ENCODE data around the gene AIG1.
"Not testable (repeated sequence)": the region's sequence is repeated elsewhere in the genome, so short reads cannot be mapped to it uniquely, and the experiment has no call there.

Gene AIG1

DNA sequence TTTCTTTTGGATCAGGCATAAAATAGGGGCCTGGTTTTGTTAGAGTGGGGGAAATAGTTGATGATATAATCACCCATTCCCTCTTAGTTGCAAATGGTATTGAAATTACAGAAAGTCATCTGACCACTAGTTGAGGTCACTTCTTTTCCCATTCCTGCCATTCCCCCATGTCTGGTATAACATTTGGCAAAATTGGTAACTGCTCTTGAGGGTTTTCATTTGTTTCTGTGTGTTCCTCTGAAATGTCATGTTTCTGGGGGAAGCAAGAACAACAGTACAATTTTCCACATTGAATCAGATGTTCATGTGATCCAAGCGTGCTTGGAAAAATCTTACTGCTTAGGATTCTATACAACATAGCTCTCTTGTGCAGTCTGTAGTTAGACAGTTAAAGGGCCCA lies 7.3 kb downstream of the AIG1 start:
- Histone ChIP-seq H3K4me1 (no peaks in the 10 kb centered on the region), H3K9me3 (no peaks in the 10 kb centered on the region), H3K36me3 (no peaks in the 10 kb centered on the region), H3K4me3 (ENCODE audit: low read depth, low read length) (no peak overlapping the region), H3K27me3 (no peaks in the 10 kb centered on the region)
- DNase-seq: no peak
- no peak for TF ChIP-seq CTCF (IDR thresholded peaks at IDR 0.05; ENCODE audit: low read depth, low read length)

GRCh38 chr6:143074101-143074500 lies 13.4 kb downstream of the AIG1 start:
- Histone ChIP-seq H3K4me1 (no peaks in the 10 kb centered on the region), H3K27me3 (no peaks in the 10 kb centered on the region), H3K4me3 (ENCODE audit: low read depth, low read length) (no peak overlapping the region), H3K9me3 (no peaks in the 10 kb centered on the region), H3K36me3 (no peaks in the 10 kb centered on the region)
- no peak for DNase-seq
- no peak for TF ChIP-seq CTCF (IDR thresholded peaks at IDR 0.05; ENCODE audit: low read depth, low read length)

DNA sequence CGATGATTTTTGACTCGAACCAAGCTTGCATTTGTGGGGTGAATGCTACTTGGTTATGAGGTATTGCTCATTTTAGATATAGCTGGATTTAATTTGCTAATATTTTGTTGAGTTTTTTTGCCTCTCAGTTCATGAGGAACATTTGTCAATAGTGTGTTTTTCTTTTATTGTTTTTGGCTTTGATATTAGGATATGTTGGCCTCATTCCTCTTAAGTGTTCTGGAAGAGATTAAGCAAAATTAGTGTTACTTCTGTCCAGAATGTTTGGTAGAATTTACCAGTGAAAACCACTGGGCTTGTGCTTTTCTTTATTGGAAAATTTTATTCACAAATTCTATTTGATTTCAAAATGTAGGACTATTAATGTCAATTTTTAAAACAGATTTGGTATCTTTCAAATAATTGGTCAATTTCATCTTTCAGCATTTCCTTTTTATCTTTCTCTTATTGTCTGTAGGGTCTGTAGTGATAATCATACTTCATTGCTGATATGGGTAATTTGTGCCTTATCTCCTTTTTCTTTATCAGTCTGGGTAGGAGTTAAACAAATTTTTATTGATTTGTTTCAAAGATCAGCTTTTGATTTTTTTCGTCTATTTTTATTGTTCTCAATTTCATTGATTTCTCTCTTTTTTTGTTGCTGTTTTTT lies 14.1 kb downstream of the AIG1 start:
- no peaks in the 10 kb centered on the region for H3K4me1 ChIP-seq
- H3K36me3 ChIP-seq: no peaks in the 10 kb centered on the region
- H3K27me3 ChIP-seq: no peaks in the 10 kb centered on the region
- no peak for DNase-seq
- no peaks in the 10 kb centered on the region for H3K9me3 ChIP-seq
- no peak for TF ChIP-seq CTCF (IDR thresholded peaks at IDR 0.05; ENCODE audit: low read depth, low read length)
- H3K4me3 ChIP-seq (ENCODE audit: low read depth, low read length): no peak overlapping the region

DNA sequence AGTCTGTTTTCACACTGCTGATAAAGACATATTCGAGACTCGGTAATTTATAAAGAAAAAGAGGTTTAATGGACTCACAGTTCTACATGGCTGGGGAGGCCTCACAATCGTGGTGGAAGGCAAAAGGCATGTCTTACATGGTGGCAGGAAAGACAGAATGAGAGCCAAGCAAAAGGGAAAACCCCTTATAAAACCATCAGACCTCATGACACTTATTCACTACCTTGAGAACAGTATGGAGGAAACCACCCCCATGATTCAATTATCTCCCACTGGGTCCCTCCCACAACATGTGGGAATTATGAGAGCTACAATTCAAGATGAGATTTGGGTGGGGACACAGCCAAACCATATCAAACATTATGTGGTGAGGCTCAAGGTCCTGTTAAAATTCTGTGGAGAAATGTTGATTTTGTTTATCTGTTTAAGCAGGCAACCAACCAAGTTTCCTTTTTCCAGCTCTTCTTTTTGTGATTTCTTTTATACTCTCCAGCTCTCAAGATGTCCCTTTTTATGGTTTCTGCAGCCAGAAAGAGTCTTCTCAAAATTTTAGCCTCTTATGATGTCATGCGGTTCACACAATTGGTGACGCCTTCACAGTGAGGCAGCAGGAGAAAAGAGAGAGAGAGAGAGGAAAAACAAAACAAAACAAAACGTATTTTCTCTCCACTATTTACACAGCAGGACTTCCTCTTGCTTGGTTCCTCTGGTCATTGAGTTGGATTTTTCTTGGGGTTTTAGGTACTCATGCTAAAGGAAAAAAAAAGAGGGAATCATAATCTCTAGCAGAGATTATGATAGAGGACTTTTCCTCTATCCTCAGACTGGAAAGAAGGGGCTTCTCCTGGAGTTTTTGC lies 18.0 kb downstream of the AIG1 start:
- Histone ChIP-seq H3K9me3 (no peaks in the 10 kb centered on the region), H3K4me1 (no peaks in the 10 kb centered on the region), H3K27me3 (no peaks in the 10 kb centered on the region), H3K4me3 (ENCODE audit: low read depth, low read length) (no peak overlapping the region), H3K36me3 (no peaks in the 10 kb centered on the region)
- no peak for TF ChIP-seq CTCF (IDR thresholded peaks at IDR 0.05; ENCODE audit: low read depth, low read length)
- no peak for DNase-seq

DNA sequence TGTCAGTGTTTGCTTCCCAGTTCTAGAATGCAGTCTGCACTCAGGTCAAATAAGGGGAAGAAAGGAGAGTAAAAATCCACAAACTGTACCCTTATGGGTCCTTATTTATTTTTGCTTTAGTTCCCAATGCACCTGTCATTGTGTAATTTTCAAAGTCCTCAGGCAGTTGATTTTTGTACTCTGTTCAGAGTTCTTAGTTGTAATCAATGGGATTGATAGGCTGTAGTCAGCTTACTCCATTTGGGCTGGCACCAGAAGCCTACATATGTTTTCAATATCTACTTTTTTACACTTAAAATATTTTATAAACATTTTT lies 18.6 kb downstream of the AIG1 start:
- no peaks in the 10 kb centered on the region for H3K36me3 ChIP-seq
- H3K4me3 ChIP-seq (ENCODE audit: low read depth, low read length): no peak overlapping the region
- no peaks in the 10 kb centered on the region for H3K4me1 ChIP-seq
- no peaks in the 10 kb centered on the region for H3K27me3 ChIP-seq
- no peaks in the 10 kb centered on the region for H3K9me3 ChIP-seq
- DNase-seq: no peak
- TF ChIP-seq CTCF (IDR thresholded peaks at IDR 0.05; ENCODE audit: low read depth, low read length): no peak

DNA sequence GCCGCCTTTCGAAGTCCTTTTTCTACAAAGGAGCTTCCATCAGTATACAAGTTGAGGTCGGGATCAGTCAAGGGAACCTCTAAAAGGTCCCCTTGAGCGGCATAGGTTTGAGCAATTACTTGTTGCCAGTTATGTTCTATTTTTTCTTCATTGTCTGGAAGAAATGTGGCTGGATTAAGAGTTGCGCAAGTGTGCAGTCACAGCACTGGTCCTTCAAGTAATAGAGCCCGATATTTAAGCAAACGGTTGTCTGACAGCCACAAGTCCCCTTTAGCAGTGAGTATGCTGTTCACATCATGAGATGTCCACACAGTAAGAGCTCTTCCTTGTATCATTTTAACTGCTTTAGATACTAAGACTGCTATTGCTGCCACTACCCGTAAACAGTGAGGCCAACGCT lies 21.6 kb downstream of the AIG1 start:
- DNase-seq; H3K27me3 ChIP-seq; H3K4me3 ChIP-seq (ENCODE audit: low read depth, low read length); H3K4me1 ChIP-seq; H3K36me3 ChIP-seq; H3K9me3 ChIP-seq: not testable (repeated sequence)

DNA sequence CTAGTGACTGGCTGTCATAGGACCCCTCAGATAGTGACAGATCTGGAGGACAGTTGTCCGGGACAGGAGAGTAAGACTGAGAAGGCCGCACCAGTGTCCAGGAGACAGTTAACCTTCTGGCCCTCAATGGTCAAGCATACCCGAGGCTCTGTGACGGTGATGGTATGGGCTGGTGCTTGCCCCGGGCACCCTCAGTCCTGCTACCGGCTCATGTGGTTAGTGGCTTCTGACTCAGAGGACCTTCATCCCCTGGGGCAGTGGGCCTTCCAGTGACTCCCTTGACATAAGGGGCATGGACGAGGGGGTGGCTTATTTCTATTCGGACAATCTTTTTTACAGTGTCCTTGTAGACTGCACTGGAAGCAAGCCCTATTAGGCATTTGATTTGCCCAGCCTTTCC lies 23.3 kb downstream of the AIG1 start:
- not testable (repeated sequence) for H3K27me3 ChIP-seq; H3K4me1 ChIP-seq; H3K9me3 ChIP-seq; H3K36me3 ChIP-seq; DNase-seq; H3K4me3 ChIP-seq (ENCODE audit: low read depth, low read length)

DNA sequence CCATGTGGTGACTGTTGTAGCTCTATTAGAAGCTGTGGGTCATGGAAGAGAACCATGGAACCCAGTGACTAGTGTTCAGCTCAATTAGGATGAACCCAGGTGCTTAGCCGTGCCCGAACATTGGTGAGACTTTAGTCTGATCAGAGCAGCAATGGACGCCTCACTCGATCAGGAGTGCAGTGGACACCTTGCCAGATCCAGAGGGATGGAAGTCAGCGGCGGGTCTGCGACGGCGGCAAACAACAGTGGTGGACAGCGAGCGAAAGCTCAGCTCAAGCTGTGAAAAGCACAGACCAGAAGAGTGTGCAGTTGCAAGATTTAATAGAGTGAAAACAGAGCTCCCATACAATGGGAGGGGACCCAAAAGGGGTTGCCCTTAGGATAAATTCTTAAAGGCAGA lies 26.6 kb downstream of the AIG1 start:
- H3K4me3 ChIP-seq (ENCODE audit: low read depth, low read length); DNase-seq; H3K9me3 ChIP-seq; H3K4me1 ChIP-seq; H3K27me3 ChIP-seq; H3K36me3 ChIP-seq: not testable (repeated sequence)

Measured in BE2C (cell line).